ENCODE data around the gene MRPL51.
"Not testable (repeated sequence)": the region's sequence is repeated elsewhere in the genome, so short reads cannot be mapped to it uniquely, and the experiment has no call there.

MRPL51 gene

DNA sequence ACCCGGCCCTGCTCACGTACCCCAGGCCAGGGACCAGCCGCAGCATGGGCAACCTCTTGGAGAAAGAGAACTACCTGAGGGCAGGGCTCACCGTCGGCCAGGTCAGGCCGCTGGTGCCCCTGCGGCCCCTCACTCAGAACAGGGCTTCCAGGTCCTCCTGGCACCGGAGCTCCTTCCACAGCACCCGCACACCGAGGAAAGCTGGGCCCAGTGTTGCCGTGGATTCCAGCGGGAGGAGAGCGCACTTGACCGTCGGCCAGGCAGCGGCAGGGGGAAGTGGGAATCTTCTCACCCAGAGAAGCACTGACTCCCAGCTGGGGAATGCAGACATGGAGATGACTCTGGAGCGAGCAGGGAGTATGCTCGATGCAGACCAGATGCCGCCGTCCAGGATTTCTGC, 14.6 kb downstream of the MRPL51 start:
- DNase-seq = no peak

DNA sequence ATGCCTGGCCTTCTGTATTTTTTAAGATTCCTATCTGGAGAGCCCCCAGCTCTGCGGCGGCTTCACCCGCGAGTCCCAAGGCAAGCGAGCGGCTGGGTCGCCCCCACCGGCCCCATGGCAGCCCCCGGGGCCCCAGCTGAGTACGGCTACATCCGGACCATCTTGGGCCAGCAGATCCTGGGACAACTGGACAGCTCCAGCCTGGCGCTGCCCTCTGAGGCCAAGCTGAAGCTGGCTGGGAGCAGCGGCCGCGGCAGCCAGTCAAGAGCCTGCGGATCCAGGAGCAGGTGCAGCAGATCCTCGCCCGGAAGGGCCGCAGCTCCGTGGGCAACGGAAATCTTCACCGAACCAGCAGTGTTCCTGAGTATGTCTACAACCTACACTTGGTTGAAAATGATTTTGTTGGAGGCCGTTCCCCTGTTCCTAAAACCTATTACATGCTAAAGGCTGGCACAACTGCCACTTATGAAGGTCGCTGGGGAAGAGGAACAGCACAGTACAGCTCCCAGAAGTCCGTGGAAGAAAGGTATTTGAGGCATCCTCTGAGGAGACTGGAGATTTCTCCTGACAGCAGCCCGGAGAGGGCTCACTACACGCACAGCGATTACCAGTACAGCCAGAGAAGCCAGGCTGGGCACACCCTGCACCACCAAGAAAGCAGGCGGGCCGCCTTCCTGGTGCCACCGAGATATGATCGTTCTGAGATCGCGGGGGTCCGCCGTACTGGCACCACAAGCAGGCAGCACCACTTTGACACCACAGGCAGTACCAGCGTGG, 15.3 kb downstream of the MRPL51 start:
- DNase-seq = not testable (repeated sequence)

DNA sequence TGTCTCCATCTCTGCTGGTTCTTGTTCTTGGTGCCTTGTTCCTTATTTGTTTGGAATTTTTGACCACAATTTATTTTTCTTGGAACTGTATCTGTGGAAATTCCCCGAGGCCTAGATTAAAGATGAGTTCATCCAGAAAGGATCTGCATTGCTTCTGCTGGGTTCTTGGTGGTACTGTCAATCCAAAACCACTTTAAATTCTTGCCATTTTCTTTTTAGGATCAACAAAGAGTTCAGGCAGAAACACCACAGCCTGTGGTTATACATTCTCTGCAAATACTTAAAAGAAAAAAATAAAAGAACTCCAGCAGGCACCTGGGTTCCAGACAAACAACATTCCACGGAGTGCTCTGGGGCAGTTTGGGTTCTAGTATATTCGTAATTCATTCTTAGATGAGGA, 16.6 kb downstream of the MRPL51 start:
- DNase-seq = no peak

- DNase-seq = not testable (repeated sequence)
These were observed 17.7 kb downstream of the MRPL51 start for GRCh38 chr12:6475233-6475975.

- DNase-seq = no peak
These were observed 20.6 kb downstream of the MRPL51 start for GRCh38 chr12:6472491-6472890.

DNA sequence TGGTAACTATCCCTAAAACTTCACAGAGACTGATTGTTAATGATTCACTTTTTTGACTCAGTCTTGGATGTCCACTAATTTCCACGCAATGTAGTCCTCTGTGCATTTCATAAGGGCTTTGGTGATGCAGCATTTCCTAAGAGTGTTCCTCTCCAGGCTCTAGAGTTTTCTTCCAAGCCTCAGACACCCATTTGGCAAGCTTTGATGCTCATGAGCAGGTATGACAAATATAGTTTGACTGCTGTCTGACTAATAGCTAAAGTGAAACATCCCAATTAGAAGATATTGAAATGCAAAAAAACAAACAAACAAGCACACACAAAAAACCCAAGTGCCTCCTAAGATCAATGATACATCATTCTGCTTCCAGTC, 21.1 kb downstream of the MRPL51 start:
- no peak for DNase-seq

DNA sequence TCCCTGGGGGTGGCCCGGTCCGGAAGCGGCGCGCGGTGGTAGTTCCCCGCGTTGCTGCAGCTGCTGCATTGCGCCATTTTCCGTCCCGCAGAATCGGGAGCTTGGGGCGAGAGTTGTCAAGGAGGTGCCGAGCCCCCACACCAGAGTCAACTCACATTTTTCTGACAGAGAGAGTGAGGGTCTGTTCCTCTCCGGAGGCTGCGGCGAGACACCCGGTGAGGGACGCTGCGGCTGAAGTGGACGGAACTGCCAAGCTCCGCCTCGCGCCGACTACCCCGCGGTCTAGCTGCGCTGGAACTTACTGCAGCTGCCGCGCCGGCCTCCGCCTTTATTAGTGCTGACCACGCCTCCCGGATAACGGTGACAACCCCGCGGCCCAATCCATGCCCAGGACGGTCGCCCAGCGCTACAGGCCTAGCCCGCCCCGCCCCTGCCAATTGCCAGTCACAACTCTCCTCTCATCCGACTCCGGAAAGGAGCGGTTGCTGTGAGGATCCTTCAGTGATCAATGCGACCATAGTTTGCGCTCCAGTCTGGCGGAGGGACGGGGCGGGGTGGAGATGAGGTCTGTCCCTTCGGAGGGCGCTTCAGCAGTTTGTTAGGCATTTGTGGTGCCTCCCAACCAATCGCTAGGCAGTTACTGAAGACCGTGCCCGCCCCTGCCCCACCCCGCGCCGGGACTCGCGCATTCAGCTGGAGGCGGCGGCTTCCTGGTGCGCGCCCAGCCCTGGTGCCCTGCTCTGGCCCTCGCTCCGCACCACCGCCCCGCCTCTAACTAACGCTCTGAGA, 22.5 kb downstream of the MRPL51 start, which contains the start of gene VAMP1:
Gene VAMP1 (minus strand): TSS at position 303 of the 789 bp plus-strand sequence. CDS start 146 bp downstream, at position 157.
- DNase-seq = peak; percentile 95 to 99

GRCh38 chr12:6469609-6470374, 23.3 kb downstream of the MRPL51 start:
- DNase-seq = no peak

GRCh38 chr12:6469092-6469491, 24.0 kb downstream of the MRPL51 start:
- no peak for DNase-seq

- no peak for DNase-seq
These were observed 24.8 kb downstream of the MRPL51 start for GRCh38 chr12:6468283-6468575.

- DNase-seq = not testable (repeated sequence)
These were observed 25.3 kb downstream of the MRPL51 start for GRCh38 chr12:6467571-6468282.

DNA sequence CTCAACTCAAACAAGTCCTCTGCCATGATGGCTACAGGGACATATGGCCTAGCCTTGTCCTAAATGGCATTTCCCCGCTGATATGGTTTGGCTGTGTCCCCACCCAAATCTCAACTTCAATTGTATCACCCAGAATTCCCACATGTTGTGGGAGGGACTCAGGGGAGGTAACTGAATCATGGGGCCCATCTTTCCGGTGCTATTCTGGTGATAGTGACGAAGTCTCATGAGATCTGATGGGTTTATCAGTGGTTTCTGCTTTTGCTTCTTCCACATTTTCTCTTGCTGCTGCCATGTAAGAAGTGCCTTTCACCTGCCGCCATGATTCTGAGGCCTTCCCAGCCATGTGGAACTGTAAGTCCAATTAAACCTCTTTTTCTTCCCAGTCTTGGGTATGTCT, 26.3 kb downstream of the MRPL51 start:
- DNase-seq = not testable (repeated sequence)

- DNase-seq = no peak
These were observed 26.9 kb downstream of the MRPL51 start for GRCh38 chr12:6466184-6466573.

DNA sequence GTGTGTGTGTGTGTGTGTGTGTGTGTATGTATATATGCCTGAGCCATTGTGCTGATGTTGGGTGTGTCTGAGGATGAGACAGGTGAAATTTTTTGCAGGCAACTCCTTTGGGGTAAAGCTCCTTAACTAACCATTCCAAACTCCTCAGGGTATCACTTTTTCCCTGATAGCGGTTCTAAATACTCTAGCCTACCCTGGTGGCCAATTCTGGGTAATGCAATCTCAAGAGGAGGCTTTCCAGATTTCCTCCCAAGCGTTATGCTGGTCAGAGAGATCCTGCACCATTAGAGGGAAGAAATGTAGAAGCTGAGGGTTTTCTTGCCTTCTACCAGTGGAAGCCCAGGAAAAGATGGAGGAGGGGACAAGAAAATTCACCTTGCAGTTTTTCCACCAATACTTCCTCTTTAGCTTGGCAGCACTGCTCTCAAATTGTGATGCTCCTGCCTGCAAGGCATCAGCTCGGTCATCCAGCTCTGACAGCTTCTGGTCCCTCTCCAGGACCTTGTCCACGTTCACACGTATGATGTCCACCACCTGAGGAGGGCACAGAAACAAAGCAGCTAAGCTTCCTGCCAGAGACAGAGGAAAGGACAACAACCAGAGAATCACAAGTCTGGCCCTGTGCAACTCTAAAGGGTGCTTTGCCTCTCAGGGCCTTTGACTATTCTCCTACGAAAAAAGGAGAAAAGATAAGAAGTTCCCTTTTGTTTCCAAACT, 27.4 kb downstream of the MRPL51 start:
- DNase-seq = peak; percentile 35 to 83

DNA sequence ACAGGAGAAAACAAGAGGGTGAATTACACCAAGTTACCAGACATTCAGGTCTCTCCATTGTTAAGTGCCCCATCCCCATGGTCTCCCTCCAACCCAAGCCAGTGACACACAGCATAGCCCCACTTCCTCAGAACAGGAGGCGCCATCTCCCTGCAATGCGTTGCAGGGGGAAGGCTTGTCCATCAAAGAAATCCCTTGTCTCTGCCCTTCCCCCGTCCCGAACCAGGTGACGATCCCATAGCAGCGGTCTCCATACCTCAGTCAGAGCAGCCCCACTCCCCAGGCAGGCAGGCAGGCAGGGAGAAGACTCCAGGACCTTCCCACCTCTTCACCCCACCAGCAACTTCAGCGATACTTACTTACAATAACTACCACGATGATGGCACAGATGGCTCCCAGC, 28.5 kb downstream of the MRPL51 start:
- no peak for DNase-seq

DNA sequence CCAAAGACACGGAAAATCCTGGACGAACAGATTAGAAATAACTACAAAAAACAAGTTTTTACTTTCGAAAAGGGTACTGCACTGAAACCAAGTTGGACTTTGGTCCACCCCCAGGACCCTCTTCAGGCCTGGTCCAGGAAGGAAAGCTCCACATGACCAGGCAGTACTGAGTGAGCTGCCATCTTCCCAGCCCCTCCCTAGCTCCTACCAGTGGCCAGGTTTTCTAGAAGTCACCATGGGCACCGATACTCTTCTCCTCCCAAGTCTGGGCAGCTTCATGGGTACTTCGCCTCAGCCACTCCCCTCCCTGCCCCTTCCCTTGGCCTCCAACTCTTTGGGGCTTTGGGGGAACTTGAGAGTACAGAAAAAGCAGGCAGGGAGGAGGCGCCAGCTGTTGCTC, 29.2 kb downstream of the MRPL51 start:
- no peak for DNase-seq

- no peak for DNase-seq
These were observed 29.8 kb downstream of the MRPL51 start for GRCh38 chr12:6463216-6463615.

DNA sequence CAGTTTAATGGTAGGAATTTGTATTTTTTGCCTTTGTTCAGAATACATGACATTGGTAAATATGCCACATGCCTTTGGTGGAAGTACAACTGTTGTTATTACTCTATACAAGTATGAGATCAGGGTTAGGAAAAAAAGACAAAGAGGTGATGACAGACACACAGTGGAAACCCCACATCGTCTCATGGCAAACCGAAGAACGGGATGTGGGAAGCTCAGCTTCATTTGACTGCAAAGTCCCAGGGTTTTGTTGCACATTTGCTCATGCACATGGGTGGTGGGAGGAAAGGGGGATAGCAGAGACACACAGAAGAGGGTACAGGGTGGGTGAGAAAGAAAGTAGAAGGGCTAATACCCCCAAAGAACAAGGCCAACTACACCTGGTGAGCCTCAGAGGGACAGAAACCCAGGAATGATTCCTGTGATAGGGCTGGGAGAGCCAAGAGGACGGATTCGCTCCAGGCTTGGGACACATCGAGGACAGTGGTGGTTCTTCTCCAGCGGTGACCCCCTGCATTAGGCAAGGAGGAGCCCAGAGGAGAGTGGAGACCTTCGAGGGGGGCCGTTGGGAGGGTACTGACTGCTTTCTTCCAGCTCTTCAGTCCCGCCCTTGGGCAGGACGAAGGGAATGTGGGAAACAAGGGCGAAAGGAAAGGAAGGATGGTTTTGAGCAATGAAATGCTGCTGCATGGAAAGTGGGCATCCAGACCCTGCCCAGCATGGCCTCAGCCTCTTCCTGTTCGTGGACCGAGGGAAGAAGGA, 30.6 kb downstream of the MRPL51 start:
- no peak for DNase-seq

GRCh38 chr12:6461401-6462233, 31.4 kb downstream of the MRPL51 start:
- no peak for DNase-seq
